ENCODE results near the gene TRIM63. TPM values are rescaled to one million over a fixed set of nuclear protein-coding genes. Genes with fewer than 3 reads are reported as not detected.

Gene TRIM63
- total and polyA plus RNA-seq, 2 donors (not counting 3 experiments of a cell fraction or from before 2014, with no cell fraction given): not detected

DNA sequence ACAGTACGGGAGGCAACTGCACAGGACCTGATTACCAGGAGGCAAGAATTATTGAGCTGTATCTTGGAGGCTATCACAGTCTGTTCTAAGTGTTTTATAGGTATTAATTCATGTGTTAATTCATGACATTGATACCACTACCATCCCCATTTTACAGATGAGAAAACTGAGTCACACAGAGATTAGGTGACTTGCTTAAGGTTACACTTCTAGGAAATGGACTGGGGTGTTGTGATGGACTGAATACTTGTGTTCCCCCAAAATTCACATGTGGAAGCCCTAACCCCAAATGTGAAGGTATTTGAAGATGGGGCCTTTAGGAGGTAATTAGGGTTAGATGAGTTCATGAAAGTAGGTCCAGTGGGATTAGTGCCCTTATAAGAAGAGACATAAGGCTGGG lies 10.1 kb upstream of the TRIM63 start:
- Histone ChIP-seq H3K36me3 (ENCODE audit: control insufficient read depth in 2 of 2, extremely low read depth in 1 of 2, insufficient read depth in 2 of 2, low read length in 2 of 2) (no peaks in the 10 kb centered on the region), H3K27me3 (ENCODE audit: control insufficient read depth in 2 of 2, insufficient read depth in 2 of 2, low read length in 2 of 2) (peaks cover 0 to 2% of the 10 kb centered on the region in 2 experiments), H3K4me1 (ENCODE audit: control insufficient read depth, extremely low read depth, insufficient read depth, low read length) (no peaks in the 10 kb centered on the region), H3K9ac (replicated peaks; ENCODE audit: extremely low read depth, insufficient read depth, low read length) (no peak overlapping the region), H3K79me2 (ENCODE audit: control insufficient read depth, insufficient read depth, low read length) (no peaks in the 10 kb centered on the region), H3K4me3 (replicated peaks in 1 of 3; ENCODE audit: insufficient read depth in 1 of 3, low read depth in 1 of 3, low read length in 3 of 3) (no peak overlapping the region), H3K9me1 (replicated peaks; ENCODE audit: control insufficient read depth, extremely low read depth, insufficient read depth, low read length) (no peaks in the 10 kb centered on the region), H2AFZ (ENCODE audit: low read depth, low read length) (no peak overlapping the region), H4K20me1 (replicated peaks; ENCODE audit: control insufficient read depth, extremely low read depth, insufficient read depth, low read length) (no peaks in the 10 kb centered on the region), H3K27ac (ENCODE audit: insufficient read depth, low read depth, low read length) (no peak overlapping the region), H3K4me2 (ENCODE audit: insufficient read depth, low read length) (no peak overlapping the region), H3K9me3 (replicated peaks; ENCODE audit: control insufficient read depth, insufficient read depth, low read length) (no peaks in the 10 kb centered on the region)
- no peak for TF ChIP-seq CTCF (IDR thresholded peaks at IDR 0.05; ENCODE audit: extremely low read depth in 1 of 2, insufficient read depth in 1 of 2, low read depth in 1 of 2, low read length in 2 of 2)
- TF ChIP-seq POLR2AphosphoS5 (IDR thresholded peaks at IDR 0.05; ENCODE audit: insufficient read depth, low read depth, low read length): no peak
- no peak for TF ChIP-seq MYC (IDR thresholded peaks at IDR 0.05; ENCODE audit: low read depth, low read length)
- no peak for TF ChIP-seq GATA2 (IDR thresholded peaks at IDR 0.05; ENCODE audit: insufficient read depth, insufficient read length, low read depth, low read length)
- no peak for TF ChIP-seq FOS (IDR thresholded peaks at IDR 0.05; ENCODE audit: borderline replicate concordance, insufficient read depth, low read length)
- TF ChIP-seq EZH2 (IDR thresholded peaks at IDR 0.05; ENCODE audit: borderline replicate concordance, low read depth, low read length, severe bottlenecking): no peak
- no peak for TF ChIP-seq JUN (IDR thresholded peaks at IDR 0.05; ENCODE audit: borderline replicate concordance, insufficient read depth, insufficient read length, low read depth)
- TF ChIP-seq POLR2A (IDR thresholded peaks at IDR 0.05; ENCODE audit: low read depth, low read length): no peak
- TF ChIP-seq MAX (IDR thresholded peaks at IDR 0.05; ENCODE audit: insufficient read depth, insufficient read length): no peak
- DNase-seq (ENCODE audit: low read depth, low spot score): no peak
- ChIA-PET CTCF (interaction anchor here (0.8 kb wide), 1 partner anchor 11 kb away, joined by 3 read pairs; the partner anchor contains the start of gene TRIM63), POLR2A (no interaction called here)
- dilution Hi-C loops (cut with MboI; ENCODE audit: extremely low pct_ligation_motif_present, low sequenced_read_pairs) (no loop called here), intact Hi-C loops (cut with micrococcal nuclease) (no loop called here)
- no TSS peak for BruUV-seq (replicated peaks)
- no peak for FAIRE-seq
